DND-41 (cell line): ENCODE results near the gene RGMA.

Experiments
- ATAC-seq: fragments of 200-7000 bp; cut with Tn5 transposase; 3 replicates; pipeline ENCODE4 v1.9.1; 2021; ENCODE audit warnings: low read depth; ENCODE audit not compliant: insufficient read depth
- DNase-seq: peaks from one replicate; pipeline ENCODE4 v3.0.0-alpha.2; 2020
- H2AFZ ChIP-seq: 2 replicates; pipeline ENCODE4 v1.6.0; 2012; ENCODE audit warnings: low read depth, low read length
- H3K27ac ChIP-seq: 2 replicates; pipeline ENCODE4 v1.5.1; 2012; ENCODE audit warnings: low read length, inconsistent platforms
- H3K27me3 ChIP-seq: fragments of 200-600 bp; sonication (generic); 2 replicates; pipeline ENCODE4 v1.6.0; 2012; ENCODE audit warnings: low read length, mild to moderate bottlenecking, inconsistent platforms; ENCODE audit not compliant: insufficient read depth, poor library complexity
- H3K36me3 ChIP-seq: 2 replicates; pipeline ENCODE4 v1.5.1; 2012; ENCODE audit warnings: low read length, inconsistent platforms; ENCODE audit not compliant: insufficient read depth
- H3K4me1 ChIP-seq: 2 replicates; pipeline ENCODE4 v1.5.1; 2012; ENCODE audit warnings: mild to moderate bottlenecking, low read length; ENCODE audit not compliant: insufficient read depth
- H3K4me2 ChIP-seq: 2 replicates; pipeline ENCODE4 v1.6.0; 2012; ENCODE audit warnings: mild to moderate bottlenecking, moderate library complexity, low read length, inconsistent platforms; ENCODE audit not compliant: insufficient read depth
- H3K4me3 ChIP-seq, 2 experiments: fragments of 200-600 bp in 1 of 2; shearing (Covaris generic) in 1 of 2; 2 replicates each; pipeline ENCODE4 v1.5.1; 2012 to 2016; ENCODE audit warnings: inconsistent platforms in 2 of 2, low read length in 2 of 2, mild to moderate bottlenecking in 2 of 2, low read depth in 1 of 2, moderate library complexity in 1 of 2
- H3K79me2 ChIP-seq: 2 replicates; pipeline ENCODE4 v1.6.0; 2012; ENCODE audit warnings: low read length, inconsistent platforms; ENCODE audit not compliant: insufficient read depth
- H3K9ac ChIP-seq: 2 replicates; pipeline ENCODE4 v1.6.0; 2012; ENCODE audit warnings: low read depth, mild to moderate bottlenecking, inconsistent platforms, low read length, moderate library complexity
- H3K9me3 ChIP-seq: 2 replicates; pipeline ENCODE4 v1.5.1; 2012; ENCODE audit warnings: low read length, moderate library complexity, mild to moderate bottlenecking, inconsistent platforms; ENCODE audit not compliant: insufficient read depth, severe bottlenecking
- H4K20me1 ChIP-seq: 2 replicates; pipeline ENCODE4 v1.6.0; 2012; ENCODE audit warnings: low read length; ENCODE audit not compliant: insufficient read depth
- CTCF ChIP-seq: IDR thresholded peaks from 2 replicates; pipeline ENCODE4 v1.5.1; 2012; ENCODE audit warnings: borderline replicate concordance, low read length, moderate library complexity, mild to moderate bottlenecking; ENCODE audit not compliant: poor library complexity, severe bottlenecking; ENCODE audit errors: extremely low read depth
- EZH2 ChIP-seq: IDR thresholded peaks from 3 replicates; pipeline ENCODE4 v1.6.1; 2012; ENCODE audit warnings: borderline replicate concordance, low read depth, mild to moderate bottlenecking, moderate library complexity, low read length, inconsistent platforms; ENCODE audit not compliant: severe bottlenecking

The RGMA gene

GRCh38 chr15:93029214-93029835 is 59.7 kb downstream of the RGMA start:
- Histone ChIP-seq H3K4me2 (no peak overlapping the region), H2AFZ (no peak overlapping the region), H3K4me1 (peaks cover 13% of the 10 kb centered on the region), H3K27ac (no peak overlapping the region; the same call in 1 of the 2 replicates), H3K36me3 (peaks cover 29% of the 10 kb centered on the region), H4K20me1 (peaks cover 10% of the 10 kb centered on the region; the same call in 1 of the 2 replicates), H3K79me2 (no peaks in the 10 kb centered on the region), H3K9me3 (no peaks in the 10 kb centered on the region), H3K9ac (no peak overlapping the region), H3K27me3 (no peaks in the 10 kb centered on the region), H3K4me3 (no peak overlapping the region)
- DNase-seq = no peak
- TF ChIP-seq EZH2 (no peak), CTCF (no peak)
- ATAC-seq = no peak

GRCh38 chr15:93028632-93029213 is 60.3 kb downstream of the RGMA start:
- no peak overlapping the region; the same call in 1 of the 2 replicates for H3K27ac ChIP-seq
- no peaks in the 10 kb centered on the region for H3K9me3 ChIP-seq
- no peak for ATAC-seq
- no peak overlapping the region for H2AFZ ChIP-seq
- TF ChIP-seq EZH2 (no peak), CTCF (no peak)
- H3K27me3 ChIP-seq = no peaks in the 10 kb centered on the region
- H3K4me2 ChIP-seq = no peak overlapping the region
- no peaks in the 10 kb centered on the region for H3K79me2 ChIP-seq
- H3K36me3 ChIP-seq = peaks cover 35% of the 10 kb centered on the region
- no peak for DNase-seq
- H3K9ac ChIP-seq = no peak overlapping the region
- H3K4me3 ChIP-seq = no peak overlapping the region
- H4K20me1 ChIP-seq = peaks cover 10% of the 10 kb centered on the region; the same call in 1 of the 2 replicates
- H3K4me1 ChIP-seq = peaks cover 13% of the 10 kb centered on the region

GRCh38 chr15:93028111-93028631 is 60.8 kb downstream of the RGMA start:
- TF ChIP-seq EZH2 = no peak
- no peak for TF ChIP-seq CTCF
- Histone ChIP-seq H3K27ac (no peak overlapping the region; the same call in 1 of the 2 replicates), H3K4me2 (no peak overlapping the region), H3K4me1 (peaks cover 13% of the 10 kb centered on the region), H3K4me3 (no peak overlapping the region), H3K9me3 (no peaks in the 10 kb centered on the region), H3K27me3 (no peaks in the 10 kb centered on the region), H4K20me1 (peaks cover 10% of the 10 kb centered on the region; the same call in 1 of the 2 replicates), H3K9ac (no peak overlapping the region), H3K79me2 (no peaks in the 10 kb centered on the region), H2AFZ (no peak overlapping the region), H3K36me3 (peaks cover 41% of the 10 kb centered on the region)
- ATAC-seq = no peak
- DNase-seq = peak; percentile 4
